ENCODE measurements around the gene UBXN7. TPM values are rescaled to one million over a fixed set of nuclear protein-coding genes. Genes with fewer than 3 reads are reported as not detected.
"Not testable (repeated sequence)": the region's sequence is repeated elsewhere in the genome, so short reads cannot be mapped to it uniquely, and the experiment has no call there.

The UBXN7 gene
- total RNA-seq, 1 donor from 2014 or later, result 51.0 TPM

DNA sequence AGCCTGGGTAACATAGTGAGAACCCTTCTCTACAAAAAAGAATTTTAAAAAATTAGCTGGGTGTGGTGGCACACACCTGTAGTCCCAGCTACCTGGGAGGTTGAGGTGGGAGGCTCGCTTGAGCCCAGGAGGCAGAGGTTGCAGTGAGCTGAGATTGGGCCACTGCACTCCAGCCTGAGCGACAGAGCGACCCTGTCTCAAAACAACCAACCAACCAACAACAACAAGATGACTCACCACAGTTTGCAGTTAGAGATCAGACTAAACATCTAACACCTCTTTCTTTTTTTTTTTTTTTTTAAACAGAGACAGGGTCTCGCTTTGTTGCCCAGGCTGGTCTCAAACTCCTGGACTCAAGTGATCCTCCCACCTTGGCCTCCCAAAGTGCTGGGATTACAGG is 73.7 kb downstream of the UBXN7 start:
- FAIRE-seq, result not testable (repeated sequence)

DNA sequence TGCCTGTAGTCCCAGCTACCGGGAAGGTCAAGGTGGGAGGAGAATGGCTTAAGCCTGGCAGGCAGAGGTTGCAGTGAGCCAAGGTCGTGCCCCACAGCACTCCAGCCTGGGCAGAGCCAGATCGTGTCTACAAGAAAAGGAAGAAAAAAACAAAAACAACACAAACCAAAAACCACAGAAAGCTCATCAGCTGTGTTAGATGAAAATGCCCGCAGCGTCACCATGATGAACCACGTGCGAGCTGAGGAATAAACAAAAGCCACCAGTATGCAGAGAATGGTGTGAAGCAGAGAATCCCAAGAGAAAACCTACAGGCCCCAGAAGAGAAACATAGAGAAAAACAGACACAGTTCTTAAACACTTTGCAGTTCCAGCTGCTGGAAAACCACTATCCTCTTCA is 74.3 kb downstream of the UBXN7 start:
- no peak for DNase-seq (ENCODE audit: low spot score in 2 of 2)
- no peak for FAIRE-seq

More for the DNA sequence above, 73.7 kb downstream of the UBXN7 start:
- not testable (repeated sequence) for DNase-seq (ENCODE audit: low spot score in 2 of 2)

DNA sequence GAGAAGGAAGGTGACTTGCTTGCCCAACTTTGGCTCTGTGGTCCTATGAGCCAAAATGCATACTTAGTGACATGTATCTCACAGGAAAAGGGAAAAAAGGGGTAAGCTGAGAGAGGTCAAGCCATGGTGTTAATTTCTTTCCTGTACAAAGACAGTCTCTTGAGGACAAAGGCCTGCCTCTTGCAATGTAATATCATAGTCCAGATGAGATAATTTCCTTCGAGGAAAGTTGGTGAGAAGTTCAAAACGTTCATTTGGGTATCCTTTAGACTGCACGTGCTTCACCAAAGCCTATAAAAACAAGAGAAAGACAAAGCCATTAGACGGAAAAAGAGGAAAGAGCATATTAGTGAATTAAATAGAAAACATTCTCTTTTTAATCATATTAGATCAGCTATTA is 75.7 kb downstream of the UBXN7 start:
- no peak for FAIRE-seq
- no peak for DNase-seq (ENCODE audit: low spot score in 2 of 2)

DNA sequence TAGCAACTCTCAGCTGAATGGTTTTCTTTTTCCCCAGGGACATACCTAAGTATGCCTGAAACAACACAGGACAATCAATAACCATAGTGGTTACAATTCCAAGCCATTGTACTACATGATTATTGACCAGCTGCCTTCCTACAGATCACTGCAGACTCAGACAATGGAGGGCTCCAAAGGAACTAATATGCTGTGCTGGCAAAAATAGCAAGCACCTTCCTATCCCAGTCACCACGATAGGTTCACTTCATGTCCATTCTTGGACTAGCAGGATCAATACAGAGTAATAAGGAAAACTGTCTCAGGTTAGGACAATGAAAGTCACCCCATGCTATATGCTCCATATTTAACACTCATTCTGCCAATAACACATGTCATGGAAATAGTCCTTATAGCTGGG is 76.6 kb downstream of the UBXN7 start:
- DNase-seq (ENCODE audit: low spot score in 2 of 2) (no peak), FAIRE-seq (no peak)

DNA sequence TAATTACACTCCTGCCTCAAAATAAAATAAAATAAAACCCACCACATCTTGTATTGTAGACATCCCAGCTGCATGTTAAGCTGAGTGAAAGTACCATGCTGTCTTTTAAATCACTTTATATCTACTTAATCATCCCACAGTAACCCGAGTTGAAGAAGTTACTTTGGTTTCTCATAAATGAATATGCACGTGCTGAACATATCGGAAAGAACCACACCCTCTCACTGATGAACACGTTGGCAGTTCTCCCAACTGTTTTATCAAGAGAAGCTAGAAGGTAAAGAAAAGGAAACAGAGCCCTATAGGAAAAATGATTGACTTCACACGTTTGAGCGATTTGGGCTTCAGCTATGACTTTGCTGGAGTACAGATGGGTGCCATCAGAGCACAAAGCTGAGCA is 78.1 kb downstream of the UBXN7 start:
- no peak for FAIRE-seq
- no peak for DNase-seq (ENCODE audit: low spot score in 2 of 2)

DNA sequence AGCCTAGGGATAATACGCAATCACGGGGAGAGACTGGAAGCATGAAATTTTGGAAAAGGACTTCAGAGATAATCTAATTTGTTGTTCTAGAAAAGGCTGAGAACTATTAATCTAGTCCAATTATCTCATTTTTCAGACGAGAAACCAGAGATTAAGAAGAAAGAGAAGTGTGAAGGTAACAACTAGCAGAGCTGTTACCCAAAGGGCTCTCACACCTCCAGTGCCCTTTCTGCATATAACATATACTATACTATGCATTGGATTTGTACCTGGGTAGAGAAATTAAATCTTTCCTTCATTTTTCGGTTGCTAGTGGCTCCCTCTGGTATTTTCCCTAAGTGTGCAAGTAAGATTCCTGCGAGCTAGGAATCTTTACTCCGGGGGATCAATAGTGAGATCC is 80.7 kb downstream of the UBXN7 start:
- FAIRE-seq (no peak), DNase-seq (ENCODE audit: low spot score in 2 of 2) (no peak)

DNA sequence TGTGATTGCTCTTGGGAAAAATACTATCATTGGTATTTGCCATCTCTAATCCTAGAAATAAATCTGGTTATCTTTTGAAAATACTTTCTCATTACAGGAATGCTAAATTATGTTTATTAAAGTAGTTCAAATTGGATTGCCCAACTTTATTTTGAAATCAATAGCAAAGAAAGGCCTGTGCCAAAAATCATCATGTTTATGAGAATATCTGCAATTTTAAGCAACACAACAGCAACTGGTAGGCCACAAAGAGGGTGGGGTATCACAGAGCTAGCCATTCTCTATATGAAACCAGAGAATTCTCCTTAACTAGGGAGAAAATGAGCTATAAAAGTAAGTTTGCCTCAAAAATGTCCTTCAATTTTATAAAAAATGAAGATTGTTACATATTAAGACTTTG is 82.2 kb downstream of the UBXN7 start:
- DNase-seq (ENCODE audit: low spot score in 2 of 2) (no peak), FAIRE-seq (no peak)

DNA sequence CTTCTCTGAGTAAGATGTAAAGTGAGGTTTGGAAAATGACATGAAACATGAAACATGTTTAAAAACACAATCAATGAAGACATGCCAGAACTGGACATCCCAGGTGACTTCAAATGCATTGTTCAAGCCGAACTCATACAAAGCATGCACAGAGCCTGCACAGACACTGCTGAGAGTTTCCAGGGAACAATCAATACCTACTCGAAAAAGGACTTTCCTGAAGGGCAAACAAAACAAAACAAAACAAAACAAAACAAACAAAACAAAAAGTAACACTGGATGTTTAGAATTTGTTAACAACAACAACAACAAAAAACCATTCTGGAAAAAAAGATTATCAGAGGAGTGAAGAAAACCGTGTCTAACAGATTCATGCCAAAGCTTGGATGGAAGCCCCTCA is 83.5 kb downstream of the UBXN7 start:
- DNase-seq (ENCODE audit: low spot score in 2 of 2) (no peak), FAIRE-seq (no peak)

DNA sequence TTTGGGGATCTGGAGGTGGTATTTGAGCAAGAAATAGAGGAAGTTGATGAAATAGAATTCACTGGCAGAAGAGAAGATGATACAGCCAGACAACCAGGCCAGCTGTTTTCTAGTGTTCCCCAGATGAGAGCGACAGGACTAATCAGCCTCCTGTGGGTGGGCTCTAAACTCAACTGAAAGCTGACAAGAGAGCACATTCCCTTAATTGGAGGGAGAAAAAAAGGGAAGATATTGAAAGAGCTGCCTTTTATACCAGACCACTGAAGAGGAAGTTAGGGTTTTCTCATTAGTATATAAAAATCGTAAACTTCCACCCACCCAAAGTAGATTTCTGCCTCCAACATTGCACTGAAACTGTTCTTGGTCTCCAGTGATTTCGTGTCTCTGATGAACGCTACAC is 87.6 kb downstream of the UBXN7 start:
- FAIRE-seq (no peak), DNase-seq (ENCODE audit: low spot score in 2 of 2) (no peak)

DNA sequence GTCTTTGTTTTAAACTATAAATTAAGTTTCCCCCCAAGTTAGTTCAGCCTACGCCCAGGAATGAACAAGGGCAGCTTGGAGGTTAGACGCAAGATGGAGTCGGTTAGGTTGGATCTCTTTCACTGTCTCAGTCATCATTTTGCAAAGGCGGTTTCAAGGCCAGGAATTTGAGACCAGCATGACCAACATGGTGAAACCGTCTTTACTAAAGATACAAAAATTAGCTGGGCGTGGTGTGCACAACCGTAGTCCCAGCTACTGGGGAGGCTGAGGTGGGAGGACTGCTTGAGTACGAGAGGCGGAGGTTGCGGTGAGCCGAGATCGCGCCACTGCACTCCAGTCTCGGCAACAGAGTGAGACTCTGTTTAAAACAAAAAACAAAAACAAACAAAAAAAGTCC is 88.3 kb downstream of the UBXN7 start:
- DNase-seq (ENCODE audit: low spot score in 2 of 2); FAIRE-seq: not testable (repeated sequence)

DNA sequence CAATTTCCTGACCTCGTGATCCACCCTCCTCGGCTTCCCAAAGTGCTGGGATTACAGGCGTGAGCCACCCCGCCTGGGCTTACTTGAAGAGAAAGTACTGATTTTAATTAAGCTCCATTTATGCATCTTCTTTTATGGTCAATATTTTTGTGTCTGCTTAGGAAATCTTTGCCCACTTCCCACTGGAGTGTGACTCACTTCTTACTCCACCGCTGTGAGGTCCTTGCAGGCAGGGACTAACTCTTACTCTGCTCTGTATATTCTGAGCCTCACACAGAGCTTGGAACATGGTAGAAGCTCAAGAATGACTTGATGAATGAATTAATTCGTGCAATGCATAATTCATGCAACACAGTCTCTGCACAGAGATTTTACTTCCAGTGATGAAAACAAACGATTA is 91.1 kb downstream of the UBXN7 start:
- FAIRE-seq (no peak), DNase-seq (ENCODE audit: low spot score in 2 of 2) (no peak)

DNA sequence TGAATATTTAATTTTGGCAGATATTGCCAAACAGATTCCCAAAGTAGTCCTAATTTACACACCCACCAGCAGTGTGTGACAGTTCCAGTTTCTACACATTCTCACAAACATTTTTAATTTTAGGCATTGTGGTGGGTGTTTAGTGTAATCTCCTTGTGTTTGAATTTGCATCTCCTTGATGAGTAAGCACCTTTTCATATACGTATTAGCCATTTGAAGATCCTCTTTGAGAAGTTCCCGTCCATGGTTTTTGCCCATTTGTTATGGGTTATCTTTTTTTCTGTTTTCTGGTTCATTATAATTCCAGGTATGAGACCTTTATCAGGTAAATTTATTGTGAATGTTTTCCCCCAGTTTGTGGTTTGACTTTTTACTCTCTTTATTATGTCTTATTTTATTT is 91.8 kb downstream of the UBXN7 start:
- no peak for FAIRE-seq

DNA sequence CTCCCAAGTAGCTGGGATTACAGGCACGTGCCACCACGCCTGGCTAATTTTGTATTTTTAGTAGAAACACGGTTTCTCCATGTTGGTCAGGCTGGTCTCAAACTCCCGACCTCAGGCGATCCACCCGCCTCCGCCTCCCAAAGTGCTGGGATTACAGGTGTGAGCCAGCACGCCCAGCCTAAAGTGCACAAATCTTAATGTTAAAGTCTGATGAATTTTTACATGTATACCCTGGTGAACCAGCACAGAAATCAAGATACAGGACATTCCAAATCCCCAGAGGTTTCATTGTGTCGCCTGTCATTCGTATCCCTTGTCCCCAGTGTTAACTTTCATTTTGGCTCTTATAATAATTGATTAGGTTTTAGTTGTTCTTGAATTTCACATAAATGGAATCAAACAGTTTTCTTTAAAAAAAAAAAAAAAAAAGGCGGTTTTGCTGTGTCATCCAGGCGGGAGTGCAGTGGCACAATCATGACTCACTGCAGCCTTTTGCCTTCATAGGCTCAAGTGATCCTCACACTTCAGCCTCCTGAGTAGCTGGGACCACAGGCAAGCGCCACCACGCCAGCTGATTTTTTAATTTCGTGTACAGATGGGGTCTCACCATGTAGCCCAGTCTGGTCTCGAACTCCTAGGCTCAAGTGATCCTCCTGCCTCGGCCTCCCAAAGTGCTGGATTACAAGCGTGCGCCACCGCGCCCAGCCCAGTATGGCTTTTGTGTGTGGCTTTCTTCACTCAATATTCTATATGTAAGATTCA is 92.6 kb downstream of the UBXN7 start:
- FAIRE-seq, result no peak

More for the DNA sequence above, 91.8 kb downstream of the UBXN7 start:
- DNase-seq (ENCODE audit: low spot score in 2 of 2), result no peak

DNA sequence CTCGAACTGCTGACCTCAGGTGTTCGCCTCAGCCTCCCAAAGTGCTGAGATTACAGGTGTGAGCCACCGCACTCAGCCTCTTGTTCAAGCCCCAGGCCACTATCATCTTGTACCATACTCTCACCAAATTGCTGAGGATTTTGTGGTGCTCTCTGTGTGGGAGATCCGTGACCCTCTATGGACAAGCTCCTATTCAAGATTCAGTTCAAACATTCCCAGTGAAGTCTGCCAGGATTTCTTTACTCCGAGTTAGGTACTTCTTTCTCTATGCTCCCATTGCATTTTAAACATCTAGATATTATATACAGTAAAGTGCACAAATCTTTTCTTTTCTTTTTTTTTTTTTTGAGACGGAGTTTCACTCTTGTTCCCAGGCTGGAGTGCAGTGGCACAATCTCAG is 93.2 kb downstream of the UBXN7 start:
- FAIRE-seq, result no peak
- DNase-seq (ENCODE audit: low spot score in 2 of 2), result no peak

More for the DNA sequence above, 92.6 kb downstream of the UBXN7 start:
- DNase-seq (ENCODE audit: low spot score in 2 of 2), result no peak

DNA sequence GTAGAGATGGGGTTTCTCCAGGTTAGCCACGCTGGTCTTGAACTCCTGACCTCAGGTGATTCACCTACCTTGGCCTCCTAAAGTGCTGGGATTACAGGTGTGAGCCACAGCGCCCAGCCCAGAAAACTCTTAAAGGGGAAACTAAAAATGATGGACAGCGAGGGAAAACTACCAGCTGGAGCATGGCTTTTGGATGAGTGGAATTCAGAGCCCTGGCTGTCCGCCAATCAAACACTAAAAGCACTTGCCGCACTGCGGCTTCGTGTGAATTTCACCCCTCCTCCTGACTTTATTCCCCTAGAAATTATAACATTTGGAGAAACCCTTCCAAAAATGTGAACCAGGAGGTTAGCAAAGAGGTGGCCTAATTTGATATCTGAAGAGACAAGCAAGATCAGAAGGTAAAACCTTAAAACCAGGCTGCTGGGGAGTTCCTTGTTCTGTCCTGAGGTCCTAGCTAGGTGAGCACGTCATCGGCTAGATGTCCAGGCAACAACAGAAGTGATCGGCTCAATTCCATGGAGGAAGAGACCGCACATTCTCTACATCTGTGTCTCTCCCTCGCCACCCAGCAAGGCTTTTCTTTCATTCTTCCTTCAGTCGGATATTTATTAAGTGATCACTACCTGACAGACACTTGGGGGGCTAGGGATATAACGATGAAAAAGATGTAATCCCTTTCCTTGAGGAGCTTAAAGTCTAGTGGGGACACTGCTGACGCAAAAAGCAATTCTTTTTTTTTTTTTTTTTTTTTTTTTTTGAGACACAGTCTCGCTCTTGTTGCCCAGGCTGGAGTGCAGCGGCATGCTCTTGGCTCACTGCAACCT is 95.7 kb downstream of the UBXN7 start:
- FAIRE-seq (no peak), DNase-seq (ENCODE audit: low spot score in 2 of 2) (no peak)

DNA sequence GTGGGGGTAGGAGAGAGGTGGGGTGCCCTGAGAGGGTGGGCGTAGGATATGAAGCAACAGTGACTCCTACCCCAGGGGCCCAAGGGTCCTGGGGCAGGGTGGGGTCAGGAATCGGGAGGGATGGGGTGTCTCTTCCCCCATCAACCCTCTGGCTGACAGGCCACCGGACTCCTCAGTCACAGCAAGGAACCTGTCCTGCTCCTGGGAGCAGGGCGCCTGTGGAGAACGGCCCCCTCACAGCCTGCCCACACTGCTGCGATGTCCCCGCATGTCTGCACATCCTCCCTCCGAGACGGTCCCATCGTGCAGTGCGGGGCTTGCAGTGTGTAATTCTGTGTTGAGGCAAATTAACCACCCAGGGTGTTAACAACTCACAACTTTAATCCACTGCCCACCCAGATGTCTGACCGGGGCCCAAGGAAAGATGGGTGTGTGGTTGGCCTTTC is 96.7 kb downstream of the UBXN7 start:
- no peak for DNase-seq (ENCODE audit: low spot score in 2 of 2)
- FAIRE-seq, result no peak

DNA sequence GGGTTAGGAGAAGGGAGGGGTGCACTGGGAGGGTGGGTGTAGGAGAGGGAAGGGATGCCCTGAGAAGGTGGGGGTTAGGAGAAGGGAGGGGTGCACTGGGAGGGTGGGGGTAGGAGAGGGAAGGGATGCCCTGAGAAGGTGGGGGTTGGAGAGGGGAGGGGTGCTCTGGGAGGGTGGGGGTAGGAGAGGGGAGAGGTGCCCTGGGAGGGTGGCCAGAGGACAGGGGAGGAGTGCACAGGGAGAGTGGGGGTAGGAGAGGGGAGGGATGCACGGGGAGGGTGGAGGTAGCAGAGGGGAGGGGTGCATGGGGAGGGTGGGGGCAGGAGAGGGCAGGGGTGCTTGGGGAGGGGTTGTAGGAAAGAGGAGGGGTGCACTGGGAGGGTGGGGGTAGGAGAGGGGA is 97.2 kb downstream of the UBXN7 start:
- FAIRE-seq (no peak), DNase-seq (ENCODE audit: low spot score in 2 of 2) (no peak)

DNA sequence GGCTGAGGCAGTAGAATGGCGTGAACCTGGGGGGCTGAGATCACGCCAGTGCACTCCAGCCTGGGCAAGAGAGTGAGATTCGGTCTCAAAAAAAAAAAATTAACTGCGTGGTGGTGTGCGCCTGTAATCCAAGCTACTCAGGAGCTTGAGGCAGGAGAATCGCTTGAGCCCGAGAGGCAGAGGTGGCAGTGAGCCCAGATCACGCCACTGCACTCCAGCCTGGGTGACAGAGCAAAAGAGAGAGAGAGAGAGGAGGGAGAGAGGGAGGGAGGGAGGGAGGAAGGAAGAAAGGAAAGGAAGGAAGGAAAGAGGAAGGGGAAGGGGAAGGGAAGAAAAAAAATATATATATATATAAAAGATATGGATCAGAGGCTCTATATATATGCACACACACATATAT is 100.1 kb downstream of the UBXN7 start:
- DNase-seq (ENCODE audit: low spot score in 2 of 2), result no peak
- no peak for FAIRE-seq

DNA sequence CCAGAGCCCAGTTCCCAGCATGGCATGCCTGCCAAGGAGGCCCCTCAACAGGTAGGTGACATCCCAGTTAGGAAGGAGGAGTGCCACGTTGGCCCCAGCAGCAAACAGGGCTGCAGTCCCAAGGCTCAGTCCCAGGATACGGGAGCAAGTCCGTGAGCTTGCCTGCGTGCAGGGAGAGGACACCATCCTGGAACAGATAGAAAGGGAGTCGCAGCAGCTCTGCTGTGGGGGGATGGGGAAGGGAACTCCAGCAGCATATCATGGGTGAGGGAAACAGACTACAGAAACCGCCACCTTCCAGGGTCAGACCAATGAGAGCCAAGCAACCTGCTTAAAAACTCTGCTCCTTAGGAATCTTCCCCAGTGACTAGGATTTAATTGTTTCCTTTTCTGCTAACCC is 104.8 kb downstream of the UBXN7 start:
- DNase-seq (ENCODE audit: low spot score in 2 of 2), result no peak
- no peak for FAIRE-seq

DNA sequence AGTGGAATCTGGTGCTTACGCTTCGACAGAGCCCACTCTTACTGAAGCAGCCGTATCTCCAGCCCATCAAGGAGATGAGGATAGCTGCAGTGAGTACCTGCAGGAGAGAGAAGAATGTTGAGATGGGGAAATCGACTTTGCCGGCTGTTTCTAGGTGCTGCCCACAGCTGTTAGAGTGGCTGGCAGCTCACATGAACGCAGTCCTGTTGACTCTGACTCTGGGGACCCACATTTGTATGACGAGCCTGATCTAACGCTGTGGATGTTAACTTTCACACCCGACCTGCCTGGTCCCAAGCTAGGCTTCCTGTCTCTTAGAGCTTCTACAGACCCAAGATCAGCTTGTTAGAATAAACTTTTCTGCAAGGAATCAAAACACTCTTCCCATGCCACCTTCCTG is 105.3 kb downstream of the UBXN7 start:
- no peak for FAIRE-seq
- DNase-seq (ENCODE audit: low spot score in 2 of 2), result no peak

DNA sequence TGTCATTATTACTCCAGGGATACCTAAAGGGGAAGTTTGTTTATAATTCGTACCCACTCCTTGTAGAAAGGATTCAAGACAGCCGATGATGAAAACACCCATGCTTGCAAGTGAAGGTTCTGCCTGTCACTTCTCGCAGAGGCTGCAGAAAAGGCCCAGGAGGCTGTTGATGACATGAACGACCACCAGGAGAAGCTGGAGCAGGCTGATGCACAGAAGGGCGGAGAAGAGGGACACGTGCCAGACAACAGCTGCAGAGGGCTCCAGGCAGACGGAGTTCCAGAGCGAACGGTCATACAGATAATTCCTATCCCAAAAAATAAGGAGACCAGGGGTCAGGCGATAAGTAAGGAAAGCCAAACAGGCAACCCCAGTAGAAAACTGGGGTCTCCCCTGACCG is 108.5 kb downstream of the UBXN7 start:
- FAIRE-seq (no peak), DNase-seq (ENCODE audit: low spot score in 2 of 2) (no peak)

DNA sequence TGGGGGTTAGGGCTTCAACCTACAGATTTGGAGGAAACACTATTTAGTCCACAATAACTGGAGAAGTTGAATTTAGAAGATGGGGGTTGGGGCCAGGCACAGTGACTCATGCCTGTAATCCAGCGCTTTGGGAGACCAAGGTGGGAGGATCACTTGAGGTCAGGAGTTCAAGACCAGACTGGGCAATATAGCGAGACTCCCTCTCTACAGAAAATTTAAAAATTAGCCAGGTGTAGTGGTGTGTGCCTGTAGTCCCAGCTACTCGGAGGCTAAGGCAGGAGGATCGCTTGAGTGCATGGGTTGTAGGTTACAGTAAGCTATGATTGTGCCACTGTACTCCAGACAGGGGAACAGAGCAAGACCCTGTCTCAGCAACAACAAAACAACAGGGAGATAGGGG is 109.2 kb downstream of the UBXN7 start:
- DNase-seq (ENCODE audit: low spot score in 2 of 2) (no peak), FAIRE-seq (no peak)

All from frontal cortex (tissue), 4 donors.